Gastroesophageal sphincter (tissue), 4 donors: ENCODE results near the gene GGTLC2. TPM values are rescaled to one million over a fixed set of nuclear protein-coding genes. Genes with fewer than 3 reads are reported as not detected.
"Not testable (repeated sequence)": the region's sequence is repeated elsewhere in the genome, so short reads cannot be mapped to it uniquely, and the experiment has no call there.

ENCODE experiments used
- ATAC-seq: fragments of 150-250 bp; one replicate; pipeline ENCODE4 v1.9.1; 2016; ENCODE audit warnings: mild to moderate bottlenecking, moderate library complexity
- H3K27ac ChIP-seq, 4 donors: fragments of 200-600 bp; sonication (generic) in 3 of 4; 1 replicate in 3 of 4; 2 replicates in 1 of 4; pipeline ENCODE4 v1.5.1; 2016 to 2019
- H3K27me3 ChIP-seq: fragments of 200-600 bp; sonication (generic); one replicate; pipeline ENCODE4 v1.5.1; 2019
- H3K36me3 ChIP-seq, 2 donors: fragments of 200-600 bp; sonication (generic); one replicate each; pipeline ENCODE4 v1.5.1; 2019; ENCODE audit warnings: control low read depth in 1 of 2
- H3K4me1 ChIP-seq, 3 donors: fragments of 200-600 bp; sonication (generic); 1 replicate in 2 of 3; 2 replicates in 1 of 3; pipeline ENCODE4 v1.5.1; 2016 to 2019; ENCODE audit warnings: control low read depth in 2 of 3
- H3K4me3 ChIP-seq, 2 donors: fragments of 200-600 bp; sonication (generic); one replicate each; pipeline ENCODE4 v1.5.1; 2019; ENCODE audit warnings: mild to moderate bottlenecking in 1 of 2, moderate library complexity in 1 of 2
- H3K9me3 ChIP-seq, 3 donors: fragments of 200-600 bp; sonication (generic); one replicate each; pipeline ENCODE4 v1.5.1; 2017 to 2019; ENCODE audit warnings: control low read depth in 2 of 3
- EP300 ChIP-seq: sonication (generic); formaldehyde crosslinking; IDR thresholded peaks from one replicate; pipeline ENCODE4 v1.6.1; 2017; ENCODE audit warnings: antibody characterized with exemption, mild to moderate bottlenecking
- POLR2A ChIP-seq, 2 donors: fragments of 450-650 bp; IDR thresholded peaks; one replicate each; pipeline ENCODE4 v1.6.1; 2017; ENCODE audit warnings: antibody characterized with exemption in 2 of 2, mild to moderate bottlenecking in 2 of 2, moderate library complexity in 1 of 2
- POLR2AphosphoS5 ChIP-seq: sonication (generic); formaldehyde crosslinking; IDR thresholded peaks from one replicate; pipeline ENCODE4 v1.6.1; 2017; ENCODE audit warnings: antibody characterized with exemption
- WGBS, 2 donors: methylation state at CpG; one replicate each; pipeline ENCODE4 v1.1.5; 2018; ENCODE audit warnings: low coverage in 1 of 2; 5-methylcytosine and 5-hydroxymethylcytosine counted together
- total RNA-seq, 4 donors: library from RNA; depleted of rRNA; stranded (reverse); fragments of >200 nt; gene quantifications; one replicate each; pipeline ENCODE4 v1.1.0, GENCODE V29; 2016
- TF ChIP-seq, protein P1 (sequence below), 4 experiments: fragments of 200-600 bp in 2 of 4; fragments of 450-650 bp in 2 of 4; sonication (generic) in 1 of 4; IDR thresholded peaks; one replicate each; pipeline ENCODE4 v1.5.1; 2017 to 2019; ENCODE audit warnings: antibody characterized with exemption in 4 of 4, mild to moderate bottlenecking in 2 of 4, moderate library complexity in 2 of 4

Gene GGTLC2
- total RNA-seq, 4 donors from 2014 or later: not detected

DNA sequence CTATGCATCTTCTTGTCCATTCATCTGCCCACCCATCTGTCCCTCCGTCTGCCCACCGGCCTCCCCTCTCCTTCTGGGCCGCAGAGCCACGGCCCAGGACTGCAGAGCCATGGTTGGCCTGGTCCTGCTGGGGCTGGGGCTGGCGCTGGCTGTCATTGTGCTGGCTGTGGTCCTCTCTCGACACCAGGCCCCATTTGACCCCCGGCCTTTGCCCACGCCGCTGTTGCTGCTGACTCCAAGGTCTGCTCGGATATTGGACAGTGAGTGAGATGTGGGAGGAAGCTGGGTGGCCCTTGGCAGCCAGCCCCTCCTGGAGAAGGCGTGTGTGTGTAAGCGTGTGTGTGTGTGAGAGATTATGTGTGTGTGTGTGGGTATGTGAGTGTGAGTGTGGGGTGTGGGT, 7.7 kb downstream of the GGTLC2 start:
- not testable (repeated sequence) for H3K4me1 ChIP-seq, H3K36me3 ChIP-seq, H3K9me3 ChIP-seq, H3K27me3 ChIP-seq, ATAC-seq, H3K27ac ChIP-seq, H3K4me3 ChIP-seq
- 12% methylated on average over 6 of the region's 12 CpGs; no CpG with 5 or more reads in 1 of the 2 donors for WGBS, 2 donors

DNA sequence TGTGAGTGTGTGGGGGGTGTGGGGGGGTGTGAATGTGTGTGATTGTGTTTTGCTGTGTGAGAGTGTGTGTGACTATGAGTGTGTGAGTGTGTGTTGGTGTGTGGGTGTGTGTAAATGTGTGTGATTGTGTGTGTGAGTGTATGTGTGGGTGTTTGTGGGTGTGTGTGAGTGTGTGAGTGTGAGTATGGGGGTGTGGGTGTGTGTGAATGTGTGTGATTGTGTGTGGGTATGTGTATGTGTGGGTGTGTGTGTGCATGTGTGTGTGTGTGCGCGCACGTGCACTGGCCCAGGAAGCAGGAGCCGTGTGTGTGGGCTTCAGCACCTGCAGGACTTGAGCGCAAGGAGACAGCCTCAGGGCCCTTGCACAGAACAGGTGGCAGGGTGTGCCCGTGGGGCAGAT, 8.2 kb downstream of the GGTLC2 start:
- H3K36me3 ChIP-seq, H3K4me1 ChIP-seq, H3K9me3 ChIP-seq, ATAC-seq, H3K27me3 ChIP-seq, H3K4me3 ChIP-seq, H3K27ac ChIP-seq: not testable (repeated sequence)
- 92% methylated on average over 6 of the region's 6 CpGs; no CpG with 5 or more reads in 1 of the 2 donors for WGBS, 2 donors

DNA sequence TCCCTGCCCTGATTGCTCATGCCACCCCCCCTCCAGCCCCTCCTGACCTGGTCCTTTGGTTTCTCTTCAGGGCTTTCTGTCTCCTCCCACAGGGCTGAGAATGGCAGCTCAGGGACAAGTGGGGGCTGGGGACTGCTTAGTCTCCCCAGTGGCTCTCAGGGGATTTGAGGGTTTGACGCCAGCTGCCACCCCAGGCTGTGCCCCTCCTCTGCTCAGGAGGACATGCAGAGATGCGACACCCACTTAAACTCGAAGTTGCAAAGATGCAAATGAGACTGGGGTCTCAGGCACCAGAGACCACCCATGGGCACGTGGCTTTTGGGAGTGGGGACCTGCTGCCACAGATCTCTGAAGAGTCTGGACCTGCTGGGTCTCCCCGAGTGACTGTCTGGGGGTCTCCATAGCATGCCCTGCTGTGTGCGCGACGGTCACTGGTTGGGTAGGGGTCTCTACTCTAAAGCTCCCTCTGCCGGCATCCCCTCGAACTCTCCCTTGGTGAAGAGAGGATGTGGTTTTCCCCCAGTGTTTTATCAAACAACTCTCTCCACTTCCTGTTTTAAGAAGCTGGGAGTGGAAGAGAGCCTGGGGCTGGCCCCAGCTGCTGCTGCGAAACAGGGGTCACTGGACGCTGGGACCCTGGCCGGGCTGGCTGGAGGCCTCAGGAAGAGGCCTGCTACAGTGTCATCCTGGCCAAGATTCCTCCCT, 9.4 kb downstream of the GGTLC2 start:
- not testable (repeated sequence) for H3K4me1 ChIP-seq, H3K4me3 ChIP-seq, H3K27me3 ChIP-seq, H3K9me3 ChIP-seq, H3K36me3 ChIP-seq, H3K27ac ChIP-seq, ATAC-seq
- WGBS, 2 donors: 24% methylated on average over 3 of the region's 13 CpGs; no CpG with 5 or more reads in 1 of the 2 donors

DNA sequence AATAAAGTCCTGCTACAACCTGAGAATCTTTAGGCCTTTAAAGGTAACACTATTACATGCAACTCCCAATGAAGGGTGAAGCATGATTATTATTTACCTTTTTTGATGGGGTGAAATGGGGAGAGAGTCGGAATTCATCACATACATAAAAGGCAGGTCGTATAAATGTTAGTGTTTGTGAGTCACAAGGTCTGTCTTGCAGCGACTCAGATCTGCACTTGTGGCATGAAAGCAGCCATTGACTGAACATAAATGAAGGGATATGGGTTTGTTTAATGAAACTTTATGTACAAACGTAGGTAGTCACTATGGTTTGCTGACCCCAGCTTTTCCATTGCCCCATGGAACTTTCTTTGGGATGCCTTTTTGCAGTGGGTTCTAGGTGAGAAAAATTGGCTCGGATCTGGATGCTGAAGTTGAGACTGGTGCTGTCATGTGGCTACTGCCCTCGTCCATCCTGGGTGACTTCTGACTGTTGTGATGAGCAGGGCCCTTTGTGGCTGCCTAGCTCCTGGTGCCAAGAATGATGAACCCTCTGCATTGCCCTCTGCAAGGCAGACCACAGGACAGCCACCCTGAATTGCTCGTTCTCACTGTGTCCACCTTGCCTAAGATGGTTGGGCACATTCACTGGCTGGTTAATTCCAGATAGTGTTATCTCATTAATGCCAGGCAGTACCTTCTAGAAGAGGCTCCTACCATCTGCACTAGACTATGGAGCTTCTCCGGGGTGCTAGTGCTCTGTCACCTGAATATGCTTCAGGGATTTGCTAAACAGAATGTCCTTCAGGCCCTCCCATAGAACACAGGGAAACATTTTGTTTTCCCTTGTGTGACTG, 11.3 kb downstream of the GGTLC2 start:
- H3K4me1 ChIP-seq: peaks cover 0 to 4% (median 0%) of the 10 kb centered on the region in 3 donors
- WGBS, 2 donors: 51 to 54% methylated on average over 6 of the region's 8 CpGs
- TF ChIP-seq EP300: no peak
- TF ChIP-seq POLR2AphosphoS5: no peak
- TF ChIP-seq, protein P1, sequence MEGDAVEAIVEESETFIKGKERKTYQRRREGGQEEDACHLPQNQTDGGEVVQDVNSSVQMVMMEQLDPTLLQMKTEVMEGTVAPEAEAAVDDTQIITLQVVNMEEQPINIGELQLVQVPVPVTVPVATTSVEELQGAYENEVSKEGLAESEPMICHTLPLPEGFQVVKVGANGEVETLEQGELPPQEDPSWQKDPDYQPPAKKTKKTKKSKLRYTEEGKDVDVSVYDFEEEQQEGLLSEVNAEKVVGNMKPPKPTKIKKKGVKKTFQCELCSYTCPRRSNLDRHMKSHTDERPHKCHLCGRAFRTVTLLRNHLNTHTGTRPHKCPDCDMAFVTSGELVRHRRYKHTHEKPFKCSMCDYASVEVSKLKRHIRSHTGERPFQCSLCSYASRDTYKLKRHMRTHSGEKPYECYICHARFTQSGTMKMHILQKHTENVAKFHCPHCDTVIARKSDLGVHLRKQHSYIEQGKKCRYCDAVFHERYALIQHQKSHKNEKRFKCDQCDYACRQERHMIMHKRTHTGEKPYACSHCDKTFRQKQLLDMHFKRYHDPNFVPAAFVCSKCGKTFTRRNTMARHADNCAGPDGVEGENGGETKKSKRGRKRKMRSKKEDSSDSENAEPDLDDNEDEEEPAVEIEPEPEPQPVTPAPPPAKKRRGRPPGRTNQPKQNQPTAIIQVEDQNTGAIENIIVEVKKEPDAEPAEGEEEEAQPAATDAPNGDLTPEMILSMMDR (IDR thresholded peaks at IDR 0.05): no peak
- no peak for TF ChIP-seq POLR2A (IDR thresholded peaks at IDR 0.05)
- H3K9me3 ChIP-seq: no peaks in the 10 kb centered on the region
- H3K36me3 ChIP-seq: no peaks in the 10 kb centered on the region
- H3K27ac ChIP-seq: no peak overlapping the region
- H3K4me3 ChIP-seq: no peak overlapping the region
- H3K27me3 ChIP-seq: no peaks in the 10 kb centered on the region
- ATAC-seq: no peak

DNA sequence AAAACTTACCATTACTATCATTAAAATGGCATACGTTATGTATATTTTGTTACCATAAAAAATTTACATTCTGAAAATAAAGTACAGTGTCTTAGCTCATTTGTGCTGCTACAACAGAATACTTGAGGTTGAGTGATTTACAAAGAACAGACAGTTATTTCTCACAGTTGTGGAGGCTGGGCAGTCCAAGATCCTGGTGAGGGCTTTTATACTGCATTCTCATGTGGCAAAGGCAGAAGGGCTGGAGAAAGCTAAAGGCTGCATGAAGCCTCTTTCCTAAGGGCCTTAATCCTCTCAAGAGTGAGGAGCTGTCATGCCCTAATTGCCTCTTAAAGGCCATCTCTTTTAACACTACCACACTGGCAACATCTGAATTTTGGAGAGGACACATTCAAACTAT, 13.3 kb downstream of the GGTLC2 start:
- H3K9me3 ChIP-seq: no peaks in the 10 kb centered on the region
- no peak overlapping the region for H3K4me3 ChIP-seq
- H3K27ac ChIP-seq: no peak overlapping the region
- H3K4me1 ChIP-seq: no peaks in the 10 kb centered on the region
- TF ChIP-seq, protein P1 (IDR thresholded peaks at IDR 0.05): no peak
- no peak for TF ChIP-seq POLR2A (IDR thresholded peaks at IDR 0.05)
- TF ChIP-seq POLR2AphosphoS5: no peak
- TF ChIP-seq EP300: no peak
- no peaks in the 10 kb centered on the region for H3K27me3 ChIP-seq
- H3K36me3 ChIP-seq: no peaks in the 10 kb centered on the region
- 42 to 87% methylated on average over 1 of the region's 1 CpG for WGBS, 2 donors
- ATAC-seq: no peak

DNA sequence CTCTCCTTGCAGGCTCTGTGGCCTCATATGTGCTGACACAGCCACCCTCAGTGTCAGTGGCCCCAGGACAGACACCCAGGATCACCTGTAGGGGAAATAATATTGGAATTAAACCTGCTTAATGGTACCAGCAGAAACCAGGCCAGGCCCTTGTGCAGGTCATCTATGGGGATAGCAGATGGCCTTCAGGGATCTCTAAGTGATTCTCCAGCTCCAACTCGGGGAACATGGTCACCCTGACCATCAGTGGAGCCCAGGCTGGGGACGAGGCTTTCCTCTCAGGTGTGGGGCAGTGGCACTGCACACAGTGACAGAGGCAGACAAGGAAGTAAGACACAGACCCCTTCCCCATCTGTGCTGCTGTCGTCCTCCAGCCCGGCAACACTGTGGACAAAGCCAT, 16.9 kb downstream of the GGTLC2 start:
- peaks cover 19% of the 10 kb centered on the region for H3K27me3 ChIP-seq
- 100% methylated on average over 2 of the region's 4 CpGs; no CpG with 5 or more reads in 1 of the 2 donors for WGBS, 2 donors

More for the DNA sequence above, 16.9 kb downstream of the GGTLC2 start:
- Histone ChIP-seq H3K36me3 (no peaks in the 10 kb centered on the region), H3K27ac (no peak overlapping the region), H3K4me1 (no peaks in the 10 kb centered on the region), H3K4me3 (no peak overlapping the region), H3K9me3 (no peaks in the 10 kb centered on the region)
- no peak for TF ChIP-seq POLR2A (IDR thresholded peaks at IDR 0.05)
- TF ChIP-seq, protein P1 (IDR thresholded peaks at IDR 0.05): no peak
- no peak for TF ChIP-seq EP300
- TF ChIP-seq POLR2AphosphoS5: no peak
- no peak for ATAC-seq
